Heart left ventricle (tissue), 16 donors: ENCODE results near the gene CER1. TPM values are rescaled to one million over a fixed set of nuclear protein-coding genes. Genes with fewer than 3 reads are reported as not detected.

Source experiments
- ATAC-seq, 4 donors: fragments of 200-7000 bp; cut with Tn5 transposase; one replicate each; pipeline ENCODE4 v1.9.1; 2020 to 2022; ENCODE audit warnings: moderate library complexity in 4 of 4, mild to moderate bottlenecking in 3 of 4, moderate number of reproducible peaks in 1 of 4
- DNase-seq, 5 donors: peaks; one replicate each; pipeline ENCODE4 v3.0.0-alpha.2; 2020
- H3K27ac ChIP-seq, 12 donors: fragments of 200-600 bp; sonication (generic) in 4 of 12; one replicate each; pipeline versions ENCODE4 v1.5.0 to v1.8.0; 2016 to 2022; ENCODE audit warnings: mild to moderate bottlenecking in 2 of 12
- H3K27me3 ChIP-seq, 9 donors: fragments of 200-600 bp; sonication (generic) in 2 of 9; one replicate each; pipeline versions ENCODE4 v1.5.1 to v1.8.0; 2016 to 2022; ENCODE audit warnings: mild to moderate bottlenecking in 3 of 9
- H3K36me3 ChIP-seq, 9 donors: fragments of 200-600 bp; sonication (generic) in 2 of 9; one replicate each; pipeline versions ENCODE4 v1.5.0 to v1.8.0; 2018 to 2022; ENCODE audit warnings: mild to moderate bottlenecking in 2 of 9
- H3K4me1 ChIP-seq, 12 donors: fragments of 200-600 bp; sonication (generic) in 4 of 12; one replicate each; pipeline versions ENCODE4 v1.5.0 to v1.8.0; 2016 to 2022; ENCODE audit warnings: mild to moderate bottlenecking in 3 of 12
- H3K4me3 ChIP-seq, 12 donors: fragments of 200-600 bp; sonication (generic) in 4 of 12; one replicate each; pipeline versions ENCODE4 v1.5.0 to v1.8.0; 2017 to 2022; ENCODE audit warnings: mild to moderate bottlenecking in 9 of 12, moderate library complexity in 4 of 12
- H3K9me3 ChIP-seq, 12 donors: fragments of 200-600 bp; sonication (generic) in 4 of 12; one replicate each; pipeline versions ENCODE4 v1.5.0 to v1.8.0; 2016 to 2022; ENCODE audit warnings: mild to moderate bottlenecking in 1 of 12
- CTCF ChIP-seq, 12 donors: fragments of 200-600 bp; sonication (generic) in 4 of 12; IDR thresholded peaks; one replicate each; pipeline versions ENCODE4 v1.5.0 to v1.8.0; 2018 to 2022; ENCODE audit warnings: antibody characterized with exemption in 12 of 12, mild to moderate bottlenecking in 5 of 12
- POLR2A ChIP-seq, 2 donors: fragments of 450-650 bp; IDR thresholded peaks; one replicate each; pipeline ENCODE4 v1.6.1; 2017; ENCODE audit warnings: antibody characterized with exemption in 2 of 2, mild to moderate bottlenecking in 2 of 2, moderate library complexity in 2 of 2
- WGBS, 4 donors: extraction: QIAGEN DNeasy Blood & Tissue Kit in 2 of 4; methylation state at CpG; one replicate each; pipeline versions ENCODE4 v1.1.5 to v1.1.7; 2013 to 2018; 5-methylcytosine and 5-hydroxymethylcytosine counted together
- intact Hi-C, 10 donors: fragments of 100-400 bp; cut with DNase I; formaldehyde crosslinking; loops; one replicate each; pipeline versions ENCODE4 v1.11.1 to v1.14.2; 2022
- polyA plus RNA-seq, 2 donors: library from polyadenylated mRNA; stranded (reverse); fragments of 200-250 nt; gene quantifications; one replicate each; pipeline ENCODE4 v1.2.3, GENCODE V29; 2013
- total RNA-seq, 9 donors: library from RNA; depleted of rRNA in 2 of 9; stranded (reverse); fragments of >200 nt in 2 of 9; fragmentation: NEBNext Ultra II Directional in 3 of 9; extraction: Animal tissue kit (Norgen Biotek cat#: 25700) in 3 of 9; gene quantifications; one replicate each; pipeline versions ENCODE4 v1.1.0 to v1.2.4, GENCODE V29; 2016 to 2023
- donor health status: ischemic (EF 13 %, LVEDD 7.1; RV severe dilation, severe dysfunction).
- donor health status: healthy with polysubstance abuse.
- donor health status: DM: no; HTN: yes; CAD: no.
- donor health status: DM: no; HTN: no; CAD: no.
- donor health status: ischemic (EF 25% LVEDD 6.9; RV normal size, moderate dysfunction).
- donor health status: ischemic (EF 25% LVEDD 5.7; RV mildly dilated, moderate dysfunction).
- donor health status: healthy.
- donor health status: DM: yes; HTN: yes; CAD: no.
- donor health status: ischemic (EF 35%, LVEDD 5.7; RV mildly dilated, moderate dysfunction).
- donor health status: nonischemic (EF 11% LVEDD 7.7; RV severe dilation, severe dysfunction).
- donor health status: DM: yes; HTN: yes; CAD: no.
- donor health status: PGD.
- donor health status: ischemic (EF 29% LVEDD 5.4; RV normal size, mild dysfunction).
- donor health status: nonischemic (EF 23%, LVEDD 6.1; RV moderate dilation, normal function).

The CER1 gene
- total and polyA plus RNA-seq, 11 donors = not detected

DNA sequence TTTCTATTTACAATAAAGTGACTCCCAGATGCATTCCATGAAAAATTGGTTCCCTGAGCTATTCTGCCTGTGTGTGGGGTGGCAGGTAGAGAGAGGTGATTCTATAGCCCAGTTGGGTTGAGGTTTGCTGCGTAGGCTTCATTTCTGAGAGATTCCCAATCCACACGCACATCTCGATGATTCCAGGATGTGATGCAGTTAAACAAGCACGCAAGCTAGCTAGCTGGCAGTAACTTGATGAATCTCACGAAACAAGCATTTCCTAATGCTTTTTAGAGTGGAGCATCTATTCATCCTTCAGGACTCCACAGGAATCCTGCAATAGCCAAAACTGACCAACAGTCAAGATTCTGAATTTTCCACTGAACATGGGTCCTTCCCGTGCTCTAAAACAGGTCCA lies 43.8 kb upstream of the CER1 start:
- Histone ChIP-seq H3K27ac (no peak overlapping the region), H3K27me3 (no peaks in the 10 kb centered on the region), H3K36me3 (no peaks in the 10 kb centered on the region), H3K4me3 (no peak overlapping the region), H3K4me1 (peaks cover 0 to 4% (median 0%) of the 10 kb centered on the region in 12 donors), H3K9me3 (no peaks in the 10 kb centered on the region)
- ATAC-seq = no peak
- WGBS, 4 donors = 72 to 86% (median 78%) methylated on average over 6 of the region's 6 CpGs
- DNase-seq = no peak
- intact Hi-C loops = loop anchor here in 9 of 10 donors (5.0 to 10.0 kb wide), 7 partner anchors 149 to 1731 kb away; no protein-coding TSS in a partner anchor
- TF ChIP-seq CTCF (IDR thresholded peaks at IDR 0.05) = no peak
- no peak for TF ChIP-seq POLR2A (IDR thresholded peaks at IDR 0.05)

DNA sequence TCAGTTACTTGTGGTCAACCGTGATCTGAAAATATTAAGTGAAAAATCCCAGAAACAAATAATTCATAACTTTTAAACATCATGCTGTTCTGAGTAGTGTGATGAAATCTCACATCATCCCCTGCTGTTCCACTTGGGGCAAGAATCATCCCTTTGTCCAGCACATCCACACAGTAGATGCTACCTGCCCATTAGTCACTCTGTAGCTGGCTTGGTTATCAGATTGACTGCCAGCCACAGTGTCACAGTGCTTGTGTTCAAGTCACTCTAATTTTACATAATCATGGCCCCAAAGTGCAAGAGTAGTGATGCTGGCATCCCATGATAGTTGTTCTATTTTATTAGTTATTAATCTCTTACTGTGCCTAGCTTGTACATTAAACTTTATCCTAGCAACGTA lies 39.1 kb upstream of the CER1 start:
- H3K27ac ChIP-seq = no peak overlapping the region
- H3K4me3 ChIP-seq = no peak overlapping the region
- H3K9me3 ChIP-seq = no peaks in the 10 kb centered on the region
- ATAC-seq (no peak), DNase-seq (no peak)
- no peaks in the 10 kb centered on the region for H3K4me1 ChIP-seq
- 86 to 93% (median 92%) methylated on average over 2 of the region's 2 CpGs for WGBS, 4 donors
- no peaks in the 10 kb centered on the region for H3K36me3 ChIP-seq
- H3K27me3 ChIP-seq = no peaks in the 10 kb centered on the region
- TF ChIP-seq POLR2A (IDR thresholded peaks at IDR 0.05) (no peak), CTCF (IDR thresholded peaks at IDR 0.05) (no peak)
- intact Hi-C loops = loop anchor here in 4 of 10 donors (10.0 kb wide), 3 partner anchors 287 to 1727 kb away; no protein-coding TSS in a partner anchor

GRCh38 chr9:14760060-14760459 lies 37.5 kb upstream of the CER1 start:
- Histone ChIP-seq H3K27me3 (no peaks in the 10 kb centered on the region), H3K9me3 (no peaks in the 10 kb centered on the region), H3K4me1 (no peaks in the 10 kb centered on the region), H3K36me3 (no peaks in the 10 kb centered on the region), H3K27ac (no peak overlapping the region), H3K4me3 (no peak overlapping the region)
- WGBS, 4 donors = 0 to 2% (median 0%) methylated on average over 1 of the region's 1 CpG
- ATAC-seq (no peak), DNase-seq (no peak)
- TF ChIP-seq POLR2A (IDR thresholded peaks at IDR 0.05) (no peak), CTCF (IDR thresholded peaks at IDR 0.05) (no peak)
- intact Hi-C loops = loop anchor here in 4 of 10 donors (10.0 kb wide), 3 partner anchors 285 to 1725 kb away; no protein-coding TSS in a partner anchor

GRCh38 chr9:14756291-14756690 lies 33.8 kb upstream of the CER1 start:
- TF ChIP-seq CTCF (IDR thresholded peaks at IDR 0.05) = no peak
- TF ChIP-seq POLR2A (IDR thresholded peaks at IDR 0.05) = no peak
- intact Hi-C loops = loop anchor here in 1 of 10 donors (10.0 kb wide), 1 partner anchor 61 kb away; the partner anchor contains the start of gene ZDHHC21
- DNase-seq (no peak), ATAC-seq (no peak)
- no peak overlapping the region for H3K4me3 ChIP-seq
- WGBS, 4 donors = 51 to 67% (median 55%) methylated on average over 1 of the region's 1 CpG
- H3K27ac ChIP-seq = no peak overlapping the region
- H3K27me3 ChIP-seq = no peaks in the 10 kb centered on the region
- no peaks in the 10 kb centered on the region for H3K36me3 ChIP-seq
- no peaks in the 10 kb centered on the region for H3K9me3 ChIP-seq
- H3K4me1 ChIP-seq = peaks cover 0 to 5% (median 0%) of the 10 kb centered on the region in 12 donors
